IMR-90 (cell line): Measurements from ENCODE around the gene TRPM3. TPM values are rescaled to one million over a fixed set of nuclear protein-coding genes. Genes with fewer than 3 reads are reported as not detected.

Experiments used
- ATAC-seq: fragments of 200-7000 bp; cut with Tn5 transposase; 2 replicates; pipeline ENCODE4 v1.9.1; 2020; ENCODE audit warnings: low read depth, mild to moderate bottlenecking, moderate library complexity
- BruUV-seq: library from RNA; stranded (reverse); fragments of 400-500 nt; replicated peaks from 2 replicates; lab custom pipeline; 2021; lab: Mats Ljungman, UMichigan
- CTCF ChIA-PET: fragments of 300-600 bp; formaldehyde crosslinking; extraction: SDS; loops from one replicate; lab custom pipeline; 2021; ENCODE audit warnings: antibody characterized with exemption; lab: Yijun Ruan, JAX
- POLR2A ChIA-PET: fragments of 300-600 bp; sonication (Branson Sonifier 250); formaldehyde crosslinking; loops from one replicate; lab custom pipeline; 2022; ENCODE audit warnings: antibody characterized with exemption; ENCODE audit not compliant: unreplicated experiment; lab: Charles Lee
- DNase-seq: peaks from one replicate; pipeline ENCODE4 v3.0.0; 2013
- H2AFZ ChIP-seq: replicated peaks from 2 replicates; pipeline ENCODE3; 2013; ENCODE audit warnings: low read length, mild to moderate bottlenecking; ENCODE audit not compliant: poor library complexity
- H2AK5ac ChIP-seq: 2 replicates; pipeline ENCODE4 v1.6.1; 2013; ENCODE audit warnings: low read depth, low read length, inconsistent platforms
- H2AK9ac ChIP-seq: replicated peaks from 2 replicates; pipeline ENCODE3; 2013; ENCODE audit warnings: mild to moderate bottlenecking, low read depth, low read length, moderate library complexity; ENCODE audit not compliant: poor library complexity
- H2BK120ac ChIP-seq: 2 replicates; pipeline ENCODE4 v1.6.1; 2013; ENCODE audit warnings: low read depth, low read length, inconsistent platforms
- H2BK15ac ChIP-seq: 3 replicates; pipeline ENCODE4 v1.6.1; 2013; ENCODE audit warnings: low read depth, low read length, inconsistent platforms
- H2BK20ac ChIP-seq: 2 replicates; pipeline ENCODE4 v1.6.1; 2013; ENCODE audit warnings: low read depth, mild to moderate bottlenecking, inconsistent platforms, low read length, moderate library complexity
- H2BK5ac ChIP-seq: 2 replicates; pipeline ENCODE4 v1.6.1; 2013; ENCODE audit warnings: mild to moderate bottlenecking, low read depth, low read length, inconsistent platforms; ENCODE audit not compliant: poor library complexity, severe bottlenecking
- H3K14ac ChIP-seq: replicated peaks from 2 replicates; pipeline ENCODE4 v1.6.1; 2013; ENCODE audit warnings: low read depth, low read length, inconsistent platforms
- H3K18ac ChIP-seq: 2 replicates; pipeline ENCODE4 v1.6.1; 2013; ENCODE audit warnings: low read depth, low read length, control low read depth
- H3K23ac ChIP-seq: 2 replicates; pipeline ENCODE4 v1.6.1; 2013; ENCODE audit warnings: low read depth, low read length, inconsistent platforms
- H3K27ac ChIP-seq: 2 replicates; pipeline ENCODE4 v1.5.1; 2013; ENCODE audit warnings: mild to moderate bottlenecking, control low read depth, low read length; ENCODE audit not compliant: insufficient read depth
- H3K27me3 ChIP-seq: 2 replicates; pipeline ENCODE4 v1.6.1; 2013; ENCODE audit warnings: low read length; ENCODE audit not compliant: control insufficient read depth, insufficient read depth
- H3K36me3 ChIP-seq: 2 replicates; pipeline ENCODE4 v1.6.1; 2013; ENCODE audit warnings: low read length, mixed read lengths; ENCODE audit not compliant: control insufficient read depth, insufficient read depth
- H3K4ac ChIP-seq: 2 replicates; pipeline ENCODE4 v1.6.1; 2013; ENCODE audit warnings: low read depth, low read length, inconsistent platforms
- H3K4me1 ChIP-seq: 2 replicates; pipeline ENCODE4 v1.6.1; 2013; ENCODE audit warnings: low read length, mixed read lengths; ENCODE audit not compliant: control insufficient read depth, insufficient read depth
- H3K4me2 ChIP-seq: 2 replicates; pipeline ENCODE4 v1.6.1; 2013; ENCODE audit warnings: low read depth, mild to moderate bottlenecking, control low read depth, low read length, moderate library complexity
- H3K4me3 ChIP-seq: 2 replicates; pipeline ENCODE4 v1.5.1; 2013; ENCODE audit warnings: low read depth, mild to moderate bottlenecking, control low read depth, low read length, moderate library complexity; ENCODE audit not compliant: insufficient read depth
- H3K56ac ChIP-seq: 2 replicates; pipeline ENCODE4 v1.6.1; 2013; ENCODE audit warnings: low read length, inconsistent platforms; ENCODE audit not compliant: insufficient read depth; ENCODE audit errors: extremely low read depth
- H3K79me1 ChIP-seq, 2 experiments: 2 replicates each; pipeline ENCODE4 v1.6.1; 2013; ENCODE audit warnings: low read length in 2 of 2, inconsistent platforms in 1 of 2, low read depth in 1 of 2
- H3K9ac ChIP-seq: 2 replicates; pipeline ENCODE4 v1.6.1; 2013; ENCODE audit warnings: low read depth, low read length, control low read depth
- H3K9me1 ChIP-seq: 2 replicates; pipeline ENCODE4 v1.6.1; 2013; ENCODE audit warnings: low read length, inconsistent platforms; ENCODE audit not compliant: insufficient read depth
- H3K9me3 ChIP-seq: 2 replicates; pipeline ENCODE4 v1.6.1; 2013; ENCODE audit warnings: low read length; ENCODE audit not compliant: control insufficient read depth, insufficient read depth
- H4K20me1 ChIP-seq: 2 replicates; pipeline ENCODE4 v1.6.1; 2013; ENCODE audit warnings: low read length, inconsistent platforms; ENCODE audit not compliant: insufficient read depth
- H4K5ac ChIP-seq: 2 replicates; pipeline ENCODE4 v1.6.1; 2013; ENCODE audit warnings: mild to moderate bottlenecking, low read depth, low read length, control low read depth
- H4K8ac ChIP-seq, 2 experiments: 2 replicates each; pipeline ENCODE4 v1.6.1; 2013; ENCODE audit warnings: low read depth in 2 of 2, low read length in 2 of 2, control low read depth in 1 of 2, inconsistent platforms in 1 of 2
- H4K91ac ChIP-seq: 2 replicates; pipeline ENCODE4 v1.6.1; 2013; ENCODE audit warnings: low read depth, low read length, inconsistent platforms; ENCODE audit not compliant: insufficient read depth
- CHD1 ChIP-seq: IDR thresholded peaks from 2 replicates; pipeline ENCODE4 v1.6.1; 2012; ENCODE audit warnings: low read depth, low read length, improper control_type of control experiment
- FOS ChIP-seq: fragments of 150-350 bp; IDR thresholded peaks from 2 replicates; pipeline ENCODE4 v1.6.1; 2016; ENCODE audit warnings: low read depth, low read length
- MAFK ChIP-seq: IDR thresholded peaks from 2 replicates; pipeline ENCODE4 v1.6.1; 2012; ENCODE audit warnings: low read depth, low read length, improper control_type of control experiment
- POLR2A ChIP-seq: IDR thresholded peaks from 2 replicates; pipeline ENCODE4 v1.6.1; 2012; ENCODE audit warnings: mild to moderate bottlenecking, low read depth, low read length
- RCOR1 ChIP-seq: IDR thresholded peaks from 2 replicates; pipeline ENCODE4 v1.6.1; 2012; ENCODE audit warnings: mild to moderate bottlenecking, low read length, improper control_type of control experiment; ENCODE audit not compliant: insufficient replicate concordance
- SMC3 ChIP-seq: fragments of 150-350 bp; IDR thresholded peaks from 2 replicates; pipeline ENCODE4 v1.6.1; 2016; ENCODE audit warnings: low read depth, mild to moderate bottlenecking, antibody characterized with exemption, low read length, moderate library complexity
- WGBS, 2 experiments: methylation state at CpG; one replicate each; pipeline versions ENCODE4 v1.1.5 to v1.1.7; 2013; ENCODE audit warnings: missing lambda C conversion rate in 2 of 2; ENCODE audit not compliant: insufficient read length in 1 of 2; ENCODE audit errors: extremely low coverage in 2 of 2; 5-methylcytosine and 5-hydroxymethylcytosine counted together
- dilution Hi-C: fragments of 300-500 bp; cut with HindIII; formaldehyde crosslinking; loops from one replicate; pipeline ENCODE4 v1.14.3; 2018; ENCODE audit warnings: low sequenced_read_pairs; ENCODE audit not compliant: unreplicated experiment
- in situ Hi-C: fragments of 300-500 bp; cut with MboI; formaldehyde crosslinking; loops from 3 replicates; pipeline ENCODE4 v1.14.3; 2019; ENCODE audit warnings: low sequenced_read_pairs, inconsistent platforms, mixed read lengths
- intact Hi-C: fragments of 100-400 bp; cut with micrococcal nuclease; formaldehyde crosslinking; loops from 2 replicates; pipeline ENCODE4 v1.10.0; 2022
- polyA plus RNA-seq, 3 experiments: library from polyadenylated mRNA; depleted of rRNA; stranded (reverse); fragments of >200 nt; gene quantifications; 2 replicates each; pipeline ENCODE4 v1.2.3, GENCODE V29; 2012; ENCODE audit warnings: low replicate concordance in 1 of 3
- total RNA-seq: library from RNA; depleted of rRNA; stranded (reverse); fragments of >200 nt; gene quantifications from 2 replicates; pipeline ENCODE4 v1.2.3, GENCODE V29; 2012
- TF ChIP-seq, protein P1 (sequence below): fragments of 150-350 bp; IDR thresholded peaks from 2 replicates; pipeline ENCODE4 v1.6.1; 2016; ENCODE audit warnings: low read depth, mild to moderate bottlenecking, low read length, moderate library complexity, borderline replicate concordance
- TF ChIP-seq, protein P2 (sequence below): conservative IDR thresholded peaks from 2 replicates; pipeline ENCODE4 v1.5.1; 2012; ENCODE audit warnings: mild to moderate bottlenecking, low read depth, low read length, improper control_type of control experiment

Gene TRPM3
- total and polyA plus RNA-seq, 2 of the 4 experiments (the other 2 are of a cell fraction), result not detected

DNA sequence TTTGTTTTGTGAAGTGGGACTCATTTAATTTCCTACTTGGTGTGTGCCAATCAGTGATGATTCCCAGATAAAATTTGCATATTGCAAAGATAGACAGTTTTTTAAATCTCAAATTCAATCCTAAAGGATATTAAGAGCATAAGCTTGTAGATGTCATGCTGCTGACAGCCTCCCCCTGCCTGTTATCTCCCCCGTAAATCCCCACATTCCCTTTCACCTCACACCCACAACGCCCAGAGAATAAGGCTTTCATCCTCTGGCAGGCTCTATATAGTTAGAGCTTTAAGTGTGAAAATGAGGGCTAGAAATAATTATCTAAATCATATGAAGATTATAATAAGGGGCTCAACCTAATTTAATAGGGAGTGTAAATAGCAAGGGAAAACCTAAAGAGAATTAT lies 265.0 kb downstream of the TRPM3 start:
- ChIA-PET CTCF (no interaction called here), POLR2A (no interaction called here)
- Histone ChIP-seq H3K23ac (no peak overlapping the region), H2BK20ac (no peak overlapping the region), H2AK9ac (no peak overlapping the region), H3K27me3 (peaks cover 2% of the 10 kb centered on the region), H3K79me1 (no peaks in the 10 kb centered on the region), H3K4me1 (no peaks in the 10 kb centered on the region), H3K36me3 (no peaks in the 10 kb centered on the region), H3K18ac (no peak overlapping the region), H4K5ac (no peak overlapping the region), H3K56ac (no peak overlapping the region), H3K4me3 (no peak overlapping the region), H3K9me1 (no peaks in the 10 kb centered on the region), H2AFZ (no peak overlapping the region), H3K9ac (no peak overlapping the region), H4K8ac (no peak overlapping the region), H3K9me3 (no peaks in the 10 kb centered on the region), H3K4me2 (no peak overlapping the region), H4K20me1 (no peaks in the 10 kb centered on the region), H3K14ac (no peak overlapping the region), H2BK15ac (no peak overlapping the region), H2BK120ac (no peak overlapping the region), H3K4ac (no peak overlapping the region), H2AK5ac (no peak overlapping the region), H3K27ac (no peak overlapping the region), H4K91ac (no peak overlapping the region), H2BK5ac (no peak overlapping the region)
- no peak for TF ChIP-seq FOS
- no peak for TF ChIP-seq RCOR1
- TF ChIP-seq SMC3, result no peak
- no peak for TF ChIP-seq CHD1
- TF ChIP-seq, protein P1, sequence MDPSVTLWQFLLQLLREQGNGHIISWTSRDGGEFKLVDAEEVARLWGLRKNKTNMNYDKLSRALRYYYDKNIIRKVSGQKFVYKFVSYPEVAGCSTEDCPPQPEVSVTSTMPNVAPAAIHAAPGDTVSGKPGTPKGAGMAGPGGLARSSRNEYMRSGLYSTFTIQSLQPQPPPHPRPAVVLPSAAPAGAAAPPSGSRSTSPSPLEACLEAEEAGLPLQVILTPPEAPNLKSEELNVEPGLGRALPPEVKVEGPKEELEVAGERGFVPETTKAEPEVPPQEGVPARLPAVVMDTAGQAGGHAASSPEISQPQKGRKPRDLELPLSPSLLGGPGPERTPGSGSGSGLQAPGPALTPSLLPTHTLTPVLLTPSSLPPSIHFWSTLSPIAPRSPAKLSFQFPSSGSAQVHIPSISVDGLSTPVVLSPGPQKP, result no peak
- TF ChIP-seq POLR2A, result no peak
- TF ChIP-seq, protein P2, sequence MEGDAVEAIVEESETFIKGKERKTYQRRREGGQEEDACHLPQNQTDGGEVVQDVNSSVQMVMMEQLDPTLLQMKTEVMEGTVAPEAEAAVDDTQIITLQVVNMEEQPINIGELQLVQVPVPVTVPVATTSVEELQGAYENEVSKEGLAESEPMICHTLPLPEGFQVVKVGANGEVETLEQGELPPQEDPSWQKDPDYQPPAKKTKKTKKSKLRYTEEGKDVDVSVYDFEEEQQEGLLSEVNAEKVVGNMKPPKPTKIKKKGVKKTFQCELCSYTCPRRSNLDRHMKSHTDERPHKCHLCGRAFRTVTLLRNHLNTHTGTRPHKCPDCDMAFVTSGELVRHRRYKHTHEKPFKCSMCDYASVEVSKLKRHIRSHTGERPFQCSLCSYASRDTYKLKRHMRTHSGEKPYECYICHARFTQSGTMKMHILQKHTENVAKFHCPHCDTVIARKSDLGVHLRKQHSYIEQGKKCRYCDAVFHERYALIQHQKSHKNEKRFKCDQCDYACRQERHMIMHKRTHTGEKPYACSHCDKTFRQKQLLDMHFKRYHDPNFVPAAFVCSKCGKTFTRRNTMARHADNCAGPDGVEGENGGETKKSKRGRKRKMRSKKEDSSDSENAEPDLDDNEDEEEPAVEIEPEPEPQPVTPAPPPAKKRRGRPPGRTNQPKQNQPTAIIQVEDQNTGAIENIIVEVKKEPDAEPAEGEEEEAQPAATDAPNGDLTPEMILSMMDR, result no peak
- TF ChIP-seq MAFK, result no peak
- ATAC-seq (no peak), DNase-seq (no peak)
- dilution Hi-C loops (no loop called here), in situ Hi-C loops (no loop called here), intact Hi-C loops (no loop called here)
- no CpG with 5 or more reads among the region's 2 CpGs for WGBS, 2 experiments
- BruUV-seq, result no TSS peak
